ENCODE measurements around the gene OR8G5.

GRCh38 chr11:124238512-124238911 lies 17.7 kb upstream of the OR8G5 start:
- TF ChIP-seq REST (IDR thresholded peaks at IDR 0.05) (no peak), MAX (IDR thresholded peaks at IDR 0.05) (no peak), YY1 (IDR thresholded peaks at IDR 0.05) (no peak)
